ENCODE measurements around the gene ASB16. TPM values are rescaled to one million over a fixed set of nuclear protein-coding genes. Genes with fewer than 3 reads are reported as not detected.

ASB16 gene
- total and polyA plus RNA-seq, 9 of the 15 experiments (the other 6 are each of a cell fraction or from before 2014, with no cell fraction given) = 0.03 to 0.07 TPM; not detected in 7

DNA sequence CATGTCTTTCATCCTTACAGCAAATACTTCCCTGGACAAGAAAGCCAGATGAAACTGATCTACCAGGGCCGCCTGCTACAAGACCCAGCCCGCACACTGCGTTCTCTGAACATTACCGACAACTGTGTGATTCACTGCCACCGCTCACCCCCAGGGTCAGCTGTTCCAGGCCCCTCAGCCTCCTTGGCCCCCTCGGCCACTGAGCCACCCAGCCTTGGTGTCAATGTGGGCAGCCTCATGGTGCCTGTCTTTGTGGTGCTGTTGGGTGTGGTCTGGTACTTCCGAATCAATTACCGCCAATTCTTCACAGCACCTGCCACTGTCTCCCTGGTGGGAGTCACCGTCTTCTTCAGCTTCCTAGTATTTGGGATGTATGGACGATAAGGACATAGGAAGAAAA lies 20.0 kb downstream of the ASB16 start:
- no peak overlapping the region for H3K4me3 ChIP-seq
- TF ChIP-seq ZBTB33 (CRISPR knock-in tag; IDR thresholded peaks at IDR 0.05) (peak; percentile 66; the same call in 1 of the 2 replicates), POLR2G (IDR thresholded peaks at IDR 0.05; ENCODE audit: low read depth, low read length) (peak; percentile 63), CC2D1A (IDR thresholded peaks at IDR 0.05) (no peak), RBFOX2 (IDR thresholded peaks at IDR 0.05; ENCODE audit: low read depth, low read length) (peak; percentile 38; the same call in 1 of the 2 replicates), SIN3A (IDR thresholded peaks at IDR 0.05; ENCODE audit: borderline replicate concordance in 2 of 2, control insufficient read depth in 1 of 2, low read depth in 2 of 2, low read length in 2 of 2) (no peak), CXXC5 (CRISPR knock-in tag; IDR thresholded peaks at IDR 0.05) (no peak), ELF2 (CRISPR knock-in tag; IDR thresholded peaks at IDR 0.05) (no peak)
- in situ Hi-C loops (cut with MboI) = no loop called here
- peaks cover 61% of the 10 kb centered on the region; the same call in 2 of the 3 replicates for H3K36me3 ChIP-seq (ENCODE audit: control insufficient read depth, insufficient read depth, low read length)
- DNase-seq (ENCODE audit: extremely low read depth in 1 of 4, low spot score in 3 of 4) (no peak), FAIRE-seq (no peak), ATAC-seq (no peak)
- no peak overlapping the region for H3K9ac ChIP-seq (ENCODE audit: insufficient read depth in 1 of 2, low read depth in 2 of 2, low read length in 2 of 2)
- CTCF ChIA-PET (ENCODE audit: low intra/inter-chr PET ratio) = no interaction called here
- POLR2A ChIA-PET = interaction anchor here (0.7 kb wide), 2 partner anchors 20 to 160 kb away, joined by 3 read pairs; no protein-coding TSS in a partner anchor
- H3K79me2 ChIP-seq (ENCODE audit: control insufficient read depth, insufficient read depth, low read length) = peaks cover 21% of the 10 kb centered on the region
- no peak overlapping the region for H3K27ac ChIP-seq (ENCODE audit: extremely low read depth, low read depth, low read length)
- BruUV-seq (replicated peaks) = no TSS peak
- H3K4me1 ChIP-seq (replicated peaks in 1 of 2; ENCODE audit: control insufficient read depth in 2 of 2, insufficient read depth in 2 of 2, low read length in 2 of 2) = peaks cover 6 to 17% of the 10 kb centered on the region in 2 experiments; a peak in 3 of 5 replicates
- 89% methylated on average over 10 of the region's 10 CpGs for WGBS (ENCODE audit: insufficient coverage, low coverage, missing lambda C conversion rate)
- intact Hi-C loops (cut with micrococcal nuclease) = no loop called here
- 0 out of 2 replicates have a peak, but pooled peaks cover 2% of the 10 kb centered on the region for H4K20me1 ChIP-seq (replicated peaks; ENCODE audit: control insufficient read depth, insufficient read depth, low read length)
- H2AFZ ChIP-seq (ENCODE audit: low read depth, low read length) = no peak overlapping the region
- no peaks in the 10 kb centered on the region for H3K27me3 ChIP-seq (ENCODE audit: control insufficient read depth in 2 of 2, insufficient read depth in 2 of 2, low read length in 2 of 2)
- H3K9me1 ChIP-seq (ENCODE audit: control insufficient read depth, insufficient read depth, low read length) = no peaks in the 10 kb centered on the region
- H3K9me3 ChIP-seq (replicated peaks; ENCODE audit: control insufficient read depth, insufficient read depth, low read depth, low read length) = no peaks in the 10 kb centered on the region
- no peak overlapping the region for H3K4me2 ChIP-seq (ENCODE audit: insufficient read depth, low read length)
